Neural cell (in vitro differentiated cells): Measurements from ENCODE around the gene MINK1. TPM values are rescaled to one million over a fixed set of nuclear protein-coding genes. Genes with fewer than 3 reads are reported as not detected.

Experiments used
- H2AFZ ChIP-seq: fragments of 200-600, 300-800 bp; sonication (generic), shearing (Covaris generic); 2 replicates; pipeline ENCODE4 v1.6.0; 2014; ENCODE audit warnings: low read depth, mild to moderate bottlenecking, antibody characterized with exemption, low read length, moderate library complexity
- H3F3A ChIP-seq: fragments of 200-600 bp; shearing (Covaris generic); 2 replicates; pipeline ENCODE4 v1.6.1; 2016; ENCODE audit warnings: mild to moderate bottlenecking, moderate library complexity, mixed read lengths, antibody characterized with exemption, low read length; ENCODE audit not compliant: insufficient read depth, poor library complexity, severe bottlenecking
- H3K27ac ChIP-seq: fragments of 200-600, 300-800 bp; sonication (generic), shearing (Covaris generic); 2 replicates; pipeline ENCODE4 v1.5.1; 2014; ENCODE audit warnings: mild to moderate bottlenecking, low read length, moderate library complexity
- H3K27me3 ChIP-seq: fragments of 300-800, 200-600 bp; sonication (generic), shearing (Covaris generic); 2 replicates; pipeline ENCODE4 v1.6.0; 2014; ENCODE audit warnings: mild to moderate bottlenecking, low read depth, low read length, moderate library complexity; ENCODE audit not compliant: insufficient read depth
- H3K36me3 ChIP-seq: fragments of 300-800, 200-600 bp; sonication (generic), shearing (Covaris generic); 2 replicates; pipeline ENCODE4 v1.5.1; 2014; ENCODE audit warnings: mild to moderate bottlenecking, antibody characterized with exemption, low read length, moderate library complexity; ENCODE audit not compliant: insufficient read depth
- H3K4me2 ChIP-seq: fragments of 300-800, 200-600 bp; sonication (generic), shearing (Covaris generic); 2 replicates; pipeline ENCODE4 v1.6.0; 2014; ENCODE audit warnings: mild to moderate bottlenecking, low read length
- H3K4me3 ChIP-seq: fragments of 300-800, 200-600 bp; sonication (generic), shearing (Covaris generic); 2 replicates; pipeline ENCODE4 v1.5.1; 2014; ENCODE audit warnings: mild to moderate bottlenecking, low read length, moderate library complexity
- H3K79me2 ChIP-seq: fragments of 200-600 bp; shearing (Covaris generic); replicated peaks from 2 replicates; pipeline ENCODE4 v1.6.0; 2014; ENCODE audit warnings: mild to moderate bottlenecking, low read length, moderate library complexity; ENCODE audit not compliant: insufficient read depth
- H3K9ac ChIP-seq: fragments of 300-800, 200-600 bp; sonication (generic), shearing (Covaris generic); 2 replicates; pipeline ENCODE4 v1.6.1; 2016; ENCODE audit warnings: mild to moderate bottlenecking, low read length, mixed read lengths
- H3K9me2 ChIP-seq: fragments of 200-600 bp; shearing (Covaris generic); 2 replicates; pipeline ENCODE4 v1.6.1; 2016; ENCODE audit warnings: mild to moderate bottlenecking, low read length, mixed read lengths; ENCODE audit not compliant: insufficient read depth
- H3K9me3 ChIP-seq: fragments of 200-600, 300-800 bp; sonication (generic), shearing (Covaris generic); 2 replicates; pipeline ENCODE4 v1.6.1; 2016; ENCODE audit warnings: mild to moderate bottlenecking, mixed run types, low read length, moderate library complexity, mixed read lengths
- H4K20me1 ChIP-seq: fragments of 200-600 bp; shearing (Covaris generic); 2 replicates; pipeline ENCODE4 v1.6.1; 2016; ENCODE audit warnings: mild to moderate bottlenecking, mixed run types; ENCODE audit not compliant: insufficient read depth
- CTCF ChIP-seq: fragments of 450-650 bp; IDR thresholded peaks from 2 replicates; pipeline ENCODE4 v1.5.1; 2014; ENCODE audit warnings: antibody characterized with exemption, mild to moderate bottlenecking, moderate library complexity; ENCODE audit not compliant: poor library complexity, severe bottlenecking
- EP300 ChIP-seq: fragments of 450-650 bp; conservative IDR thresholded peaks from 2 replicates; pipeline ENCODE4 v1.6.1; 2014; ENCODE audit warnings: antibody characterized with exemption, mild to moderate bottlenecking, moderate library complexity; ENCODE audit not compliant: poor library complexity, severe bottlenecking
- EZH2 ChIP-seq: fragments of 200-600, 300-800 bp; shearing (Covaris generic), sonication (generic); IDR thresholded peaks from 2 replicates; pipeline ENCODE4 v1.6.1; 2014; ENCODE audit warnings: antibody characterized with exemption, low read length, borderline replicate concordance, mild to moderate bottlenecking; ENCODE audit not compliant: insufficient read depth, poor library complexity, severe bottlenecking
- MXI1 ChIP-seq: fragments of 450-650 bp; conservative IDR thresholded peaks from 2 replicates; pipeline ENCODE4 v1.6.1; 2014; ENCODE audit warnings: antibody characterized with exemption, mild to moderate bottlenecking; ENCODE audit not compliant: poor library complexity, severe bottlenecking
- POLR2AphosphoS5 ChIP-seq: IDR thresholded peaks from 2 replicates; pipeline ENCODE4 v1.6.1; 2012
- RAD21 ChIP-seq: fragments of 450-650 bp; conservative IDR thresholded peaks from 2 replicates; pipeline ENCODE4 v1.6.1; 2014; ENCODE audit warnings: antibody characterized with exemption, mild to moderate bottlenecking, moderate library complexity
- REST ChIP-seq: IDR thresholded peaks from 2 replicates; pipeline ENCODE4 v1.6.1; 2012; ENCODE audit warnings: borderline replicate concordance
- SMC3 ChIP-seq: fragments of 450-650 bp; conservative IDR thresholded peaks from 2 replicates; pipeline ENCODE4 v1.6.1; 2014; ENCODE audit warnings: antibody characterized with exemption, mild to moderate bottlenecking, moderate library complexity; ENCODE audit not compliant: poor library complexity
- TAF1 ChIP-seq: IDR thresholded peaks from 2 replicates; pipeline ENCODE4 v1.6.1; 2012; ENCODE audit warnings: low read depth
- polyA plus RNA-seq: library from polyadenylated mRNA; depleted of rRNA; stranded (reverse); fragments of >200 nt; gene quantifications from 2 replicates; pipeline ENCODE4 v1.2.3, GENCODE V29; 2014

The MINK1 gene
- polyA plus RNA-seq, 1 donor from 2014 or later = 38.1 TPM

- Histone ChIP-seq H3K79me2 (no peaks in the 10 kb centered on the region), H3K27ac (no peak overlapping the region), H3F3A (no peaks in the 10 kb centered on the region), H3K36me3 (no peaks in the 10 kb centered on the region), H3K9me2 (no peaks in the 10 kb centered on the region), H3K9ac (no peak overlapping the region), H3K4me3 (no peak overlapping the region), H3K27me3 (no peaks in the 10 kb centered on the region), H3K4me2 (no peak overlapping the region), H2AFZ (no peak overlapping the region), H3K9me3 (no peaks in the 10 kb centered on the region), H4K20me1 (no peaks in the 10 kb centered on the region)
- no peak for TF ChIP-seq POLR2AphosphoS5
- TF ChIP-seq REST = no peak
- no peak for TF ChIP-seq TAF1
- no peak for TF ChIP-seq EZH2
- no peak for TF ChIP-seq MXI1
- TF ChIP-seq EP300 = no peak
- TF ChIP-seq CTCF = no peak
- no peak for TF ChIP-seq SMC3
- no peak for TF ChIP-seq RAD21
These were observed 18.0 kb upstream of the MINK1 start for GRCh38 chr17:4815043-4815675.

- no peaks in the 10 kb centered on the region for H3K9me3 ChIP-seq
- no peak overlapping the region for H2AFZ ChIP-seq
- no peaks in the 10 kb centered on the region for H3K36me3 ChIP-seq
- H3K4me3 ChIP-seq = no peak overlapping the region
- no peaks in the 10 kb centered on the region for H3K79me2 ChIP-seq
- TF ChIP-seq EP300 (no peak), EZH2 (no peak), TAF1 (no peak), CTCF (no peak), REST (no peak), RAD21 (no peak)
- no peaks in the 10 kb centered on the region for H4K20me1 ChIP-seq
- no peak overlapping the region for H3K4me2 ChIP-seq
- H3K9ac ChIP-seq = no peak overlapping the region
- no peaks in the 10 kb centered on the region for H3K9me2 ChIP-seq
- H3K27ac ChIP-seq = no peak overlapping the region
- H3F3A ChIP-seq = no peaks in the 10 kb centered on the region
- H3K27me3 ChIP-seq = no peaks in the 10 kb centered on the region
These were observed 16.3 kb upstream of the MINK1 start for GRCh38 chr17:4816826-4817225.
